ENCODE data around the gene PSMB10.

GRCh38 chr16:67914758-67915495 lies 21.7 kb downstream of the PSMB10 start:
- no peak for TF ChIP-seq SIN3A (conservative IDR thresholded peaks at IDR 0.05 in 1 of 2, IDR thresholded peaks at IDR 0.05 in 1 of 2; ENCODE audit: low read depth in 1 of 2, low read length in 2 of 2)
- no peak for TF ChIP-seq EP300 (IDR thresholded peaks at IDR 0.05; ENCODE audit: borderline replicate concordance in 1 of 2, low read depth in 2 of 2, low read length in 2 of 2)
- TF ChIP-seq CTCF (IDR thresholded peaks at IDR 0.05; ENCODE audit: control extremely low read depth in 1 of 3, insufficient read depth in 1 of 3, low read depth in 1 of 3, low read length in 3 of 3) = no peak
- TF ChIP-seq RFX5 (IDR thresholded peaks at IDR 0.05; ENCODE audit: borderline replicate concordance, low read depth, low read length) = no peak
- TF ChIP-seq YY1 (IDR thresholded peaks at IDR 0.05; ENCODE audit: low read depth, low read length) = no peak
- TF ChIP-seq ZNF274 (IDR thresholded peaks at IDR 0.05; ENCODE audit: borderline replicate concordance, extremely low read depth, low read length) = no peak
- TF ChIP-seq EZH2 (IDR thresholded peaks at IDR 0.05; ENCODE audit: low read depth, low read length, severe bottlenecking) = no peak

Measured in H1 (cell line).